Endothelial cell (in vitro differentiated cells): ENCODE results near the gene ZNF8. TPM values are rescaled to one million over a fixed set of nuclear protein-coding genes. Genes with fewer than 3 reads are reported as not detected.

Experiments used
- DNase-seq: peaks from one replicate; pipeline ENCODE4 v3.0.0; 2021; ENCODE audit warnings: low spot score
- H3K27ac Mint-ChIP-seq: one replicate; pipeline ENCODE4 v1.8.0; 2021; ENCODE audit warnings: mixed read lengths, inconsistent platforms; ENCODE audit not compliant: unreplicated experiment
- H3K27me3 Mint-ChIP-seq: one replicate; pipeline ENCODE4 v1.8.0; 2021; ENCODE audit warnings: mild to moderate bottlenecking, moderate library complexity, mixed read lengths, inconsistent platforms; ENCODE audit not compliant: unreplicated experiment
- H3K36me3 Mint-ChIP-seq: one replicate; pipeline ENCODE4 v1.8.0; 2021; ENCODE audit warnings: mild to moderate bottlenecking, low read depth, mixed read lengths, inconsistent platforms; ENCODE audit not compliant: unreplicated experiment
- H3K4me1 Mint-ChIP-seq: one replicate; pipeline ENCODE4 v1.8.0; 2021; ENCODE audit warnings: mild to moderate bottlenecking, mixed read lengths, inconsistent platforms; ENCODE audit not compliant: unreplicated experiment
- H3K4me3 Mint-ChIP-seq: one replicate; pipeline ENCODE4 v1.8.0; 2021; ENCODE audit warnings: mild to moderate bottlenecking, mixed read lengths, inconsistent platforms; ENCODE audit not compliant: unreplicated experiment
- H3K9me3 Mint-ChIP-seq: one replicate; pipeline ENCODE4 v1.8.0; 2021; ENCODE audit warnings: mixed read lengths, inconsistent platforms; ENCODE audit not compliant: unreplicated experiment
- total RNA-seq: library from RNA; stranded (reverse); fragmentation: NEBNext Ultra II Directional; extraction: Animal tissue kit (Norgen Biotek cat#: 25700); gene quantifications from one replicate; pipeline ENCODE4 v1.2.1, GENCODE V29; 2021; ENCODE audit not compliant: unreplicated experiment
- TF ChIP-seq, protein P1 (sequence below): fragments of 200-600 bp; sonication (generic); IDR thresholded peaks from one replicate; pipeline ENCODE4 v1.5.0; 2021; ENCODE audit warnings: antibody characterized with exemption; ENCODE audit not compliant: unreplicated experiment

Gene ZNF8
- total RNA-seq, 1 donor from 2014 or later = 11.2 TPM

DNA sequence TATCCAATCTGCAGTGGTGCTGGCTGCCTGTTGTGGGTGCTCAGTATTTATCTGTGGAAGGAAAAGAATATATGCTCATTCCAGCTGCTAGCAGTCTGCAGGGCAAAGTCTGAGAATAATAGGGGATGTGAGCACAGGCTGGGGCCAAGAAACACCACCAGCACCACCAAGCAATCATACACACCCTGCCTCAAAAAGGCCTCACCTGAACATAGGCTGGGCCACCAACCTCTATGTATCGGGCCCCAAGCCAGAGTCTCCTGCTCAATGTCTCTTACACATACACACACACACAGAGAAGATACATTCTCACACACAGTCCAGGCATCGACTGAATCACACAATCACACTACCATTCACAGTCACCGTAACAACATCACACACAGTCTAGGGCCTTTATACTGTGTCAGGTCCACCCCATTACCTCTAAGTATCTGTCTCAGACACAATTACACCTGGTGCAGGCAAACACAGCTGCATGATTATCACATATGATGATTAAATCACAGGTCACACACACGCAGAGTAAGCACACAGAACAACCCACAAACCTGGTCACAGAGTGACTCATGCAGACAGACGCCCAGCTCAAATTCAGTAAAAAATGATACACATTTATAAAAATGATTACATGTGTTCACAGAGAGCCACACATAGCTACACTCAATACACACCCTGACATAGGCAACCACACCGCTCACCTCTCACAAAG is 46.7 kb downstream of the ZNF8 start:
- Mint-ChIP-seq H3K36me3 (peaks cover 14% of the 10 kb centered on the region), H3K4me1 (peaks cover 7% of the 10 kb centered on the region), H3K9me3 (no peaks in the 10 kb centered on the region), H3K27me3 (peaks cover 5% of the 10 kb centered on the region), H3K4me3 (no peak overlapping the region), H3K27ac (no peak overlapping the region)
- DNase-seq = no peak
- TF ChIP-seq, protein P1, sequence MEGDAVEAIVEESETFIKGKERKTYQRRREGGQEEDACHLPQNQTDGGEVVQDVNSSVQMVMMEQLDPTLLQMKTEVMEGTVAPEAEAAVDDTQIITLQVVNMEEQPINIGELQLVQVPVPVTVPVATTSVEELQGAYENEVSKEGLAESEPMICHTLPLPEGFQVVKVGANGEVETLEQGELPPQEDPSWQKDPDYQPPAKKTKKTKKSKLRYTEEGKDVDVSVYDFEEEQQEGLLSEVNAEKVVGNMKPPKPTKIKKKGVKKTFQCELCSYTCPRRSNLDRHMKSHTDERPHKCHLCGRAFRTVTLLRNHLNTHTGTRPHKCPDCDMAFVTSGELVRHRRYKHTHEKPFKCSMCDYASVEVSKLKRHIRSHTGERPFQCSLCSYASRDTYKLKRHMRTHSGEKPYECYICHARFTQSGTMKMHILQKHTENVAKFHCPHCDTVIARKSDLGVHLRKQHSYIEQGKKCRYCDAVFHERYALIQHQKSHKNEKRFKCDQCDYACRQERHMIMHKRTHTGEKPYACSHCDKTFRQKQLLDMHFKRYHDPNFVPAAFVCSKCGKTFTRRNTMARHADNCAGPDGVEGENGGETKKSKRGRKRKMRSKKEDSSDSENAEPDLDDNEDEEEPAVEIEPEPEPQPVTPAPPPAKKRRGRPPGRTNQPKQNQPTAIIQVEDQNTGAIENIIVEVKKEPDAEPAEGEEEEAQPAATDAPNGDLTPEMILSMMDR = no peak

DNA sequence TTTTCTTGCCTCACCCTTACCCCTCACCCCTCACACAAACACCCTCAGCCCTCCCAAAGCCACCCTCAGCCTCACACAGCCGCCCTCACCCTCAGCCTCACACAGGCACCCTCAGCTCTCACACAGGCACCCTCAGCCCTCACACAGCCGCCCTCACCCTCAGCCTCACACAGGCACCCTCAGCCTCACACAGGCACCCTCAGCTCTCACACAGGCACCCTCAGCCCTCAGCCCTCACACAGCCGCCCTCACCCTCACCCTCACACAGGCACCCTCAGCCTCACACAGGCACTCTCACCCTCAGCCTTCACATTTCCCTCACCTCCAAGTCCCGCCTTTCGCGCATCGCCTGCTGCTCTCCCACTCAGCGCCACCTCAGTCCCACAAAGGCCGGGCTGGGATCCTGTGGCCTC is 47.8 kb downstream of the ZNF8 start:
- Mint-ChIP-seq H3K27me3 (peaks cover 5% of the 10 kb centered on the region), H3K9me3 (no peaks in the 10 kb centered on the region), H3K4me3 (no peak overlapping the region), H3K4me1 (peaks cover 7% of the 10 kb centered on the region), H3K27ac (no peak overlapping the region), H3K36me3 (peaks cover 17% of the 10 kb centered on the region)
- TF ChIP-seq, protein P1 = no peak
- no peak for DNase-seq

DNA sequence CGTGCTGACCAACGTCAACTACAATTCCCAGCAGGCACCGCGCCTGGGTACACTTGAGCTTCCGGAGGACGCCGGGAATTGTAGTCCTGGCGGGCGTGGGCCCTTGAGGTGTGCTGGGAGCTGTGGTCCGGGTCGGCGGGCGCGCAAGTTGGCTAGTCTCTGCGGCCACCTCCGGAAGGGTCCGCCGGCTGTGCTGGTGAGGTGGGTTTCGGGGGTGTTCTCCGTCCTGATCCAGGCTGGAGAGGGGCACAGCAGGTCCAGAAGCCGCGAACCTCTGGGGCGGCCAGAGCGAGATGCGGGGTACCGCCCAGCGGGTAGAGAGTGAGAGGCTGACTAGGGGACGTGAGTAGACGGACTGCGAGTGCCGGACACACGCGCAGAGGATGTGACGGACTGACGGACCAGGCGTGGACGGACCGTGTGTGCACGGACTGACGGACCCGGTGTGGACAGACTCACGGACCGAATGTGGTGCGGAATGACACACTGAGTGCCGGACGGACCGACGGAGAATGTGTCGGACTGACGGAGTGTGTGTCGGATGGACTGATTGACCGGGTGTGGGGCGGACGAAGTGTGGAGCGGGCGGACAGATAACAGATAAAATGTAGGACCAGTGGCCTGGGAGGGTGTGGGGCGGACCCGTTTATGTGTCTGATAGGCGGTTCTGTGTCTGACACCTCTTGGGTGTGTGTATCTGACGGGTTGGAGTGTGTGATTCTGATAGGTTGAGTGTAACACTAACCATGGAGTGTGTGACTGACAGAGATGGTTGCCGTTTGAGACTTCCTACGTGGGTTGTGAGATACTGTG is 48.4 kb downstream of the ZNF8 start, which contains the start of gene ZSCAN22:
Gene ZSCAN22, plus strand, starts transcription at position 81 of the 813 bp plus-strand sequence. CDS start 7,809 bp downstream, outside the sequence.
- Mint-ChIP-seq H3K4me3 (no peak within 1 kb of the TSS), H3K4me1 (peaks cover 7% of the 10 kb centered on the region), H3K36me3 (peaks cover 14% of the 10 kb centered on the region), H3K27me3 (peaks cover 5% of the 10 kb centered on the region), H3K27ac (no peak within 1 kb of the TSS), H3K9me3 (no peaks in the 10 kb centered on the region)
- TF ChIP-seq, protein P1 = no peak
- peak; percentile 90 for DNase-seq

GRCh38 chr19:58328999-58329398 is 50.2 kb downstream of the ZNF8 start:
- Mint-ChIP-seq H3K27ac (no peak overlapping the region), H3K9me3 (no peaks in the 10 kb centered on the region), H3K27me3 (no peaks in the 10 kb centered on the region), H3K36me3 (peaks cover 6% of the 10 kb centered on the region), H3K4me1 (peaks cover 7% of the 10 kb centered on the region), H3K4me3 (peak overlapping the region; percentile 58)
- peak; percentile 56 for DNase-seq
- TF ChIP-seq, protein P1 = no peak
